Measurements from ENCODE around the gene SHC4.
A peak's percentile ranks its signal among the peaks of the same experiment; 100 is the strongest.
"Not testable (repeated sequence)": the region's sequence is repeated elsewhere in the genome, so short reads cannot be mapped to it uniquely, and the experiment has no call there.

Gene SHC4

DNA sequence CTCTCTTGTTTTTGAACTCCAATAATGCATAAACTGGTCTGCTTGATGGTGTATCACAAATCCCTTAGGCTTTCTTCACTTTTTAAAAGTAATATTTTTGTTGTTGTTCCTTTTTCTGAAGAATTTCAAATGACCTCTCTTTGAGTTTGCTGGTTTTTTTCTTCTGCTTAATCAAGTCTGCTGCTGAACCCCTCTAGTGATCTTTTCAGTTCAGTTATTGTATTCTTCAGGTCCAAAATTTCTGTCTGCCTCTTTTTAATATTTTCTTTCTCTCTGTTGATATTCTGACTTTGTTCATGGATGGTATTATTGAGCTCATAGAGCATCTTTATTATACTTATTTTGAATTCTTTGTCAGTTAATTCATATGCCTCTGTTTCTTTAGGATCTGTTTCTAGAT, 131.1 kb downstream of the SHC4 start:
- DNase-seq, result no peak

DNA sequence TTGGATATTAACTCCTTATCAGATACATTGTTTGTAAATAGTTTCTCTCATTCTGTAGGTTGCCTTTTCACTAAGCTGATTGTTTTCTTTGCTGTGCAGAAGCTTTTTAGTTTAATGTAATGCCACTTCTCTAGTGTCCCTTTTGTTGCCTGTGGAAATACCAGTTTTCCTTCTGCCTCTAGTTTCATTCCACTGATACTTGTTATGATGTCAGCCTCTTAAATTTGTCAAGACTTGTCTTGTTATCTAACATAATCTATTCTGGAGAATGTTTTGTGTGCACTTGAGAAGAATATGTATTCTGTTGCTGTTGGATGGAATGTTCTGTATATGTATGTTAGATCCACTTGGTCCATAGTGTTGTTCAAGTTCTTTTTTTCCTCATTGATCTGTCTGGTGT, 134.8 kb downstream of the SHC4 start:
- DNase-seq, result no peak

DNA sequence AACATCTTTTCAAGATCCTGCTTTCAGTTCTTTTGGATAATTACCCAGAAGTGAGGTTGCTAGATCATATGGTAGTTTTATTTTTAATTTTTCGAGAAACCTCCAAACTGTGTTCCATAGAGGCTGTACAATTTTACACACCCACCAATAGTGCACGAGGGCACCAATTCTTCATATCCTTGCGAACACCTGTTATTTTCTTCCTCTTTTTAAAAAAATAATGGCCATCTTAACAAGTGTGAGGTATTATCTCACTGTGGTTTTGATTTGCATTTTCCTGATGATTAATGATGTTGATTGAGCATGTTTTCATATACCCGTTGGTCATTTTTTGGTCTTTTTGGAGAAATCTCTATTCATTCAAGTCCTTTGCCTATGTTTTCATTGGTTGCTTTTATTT, 135.2 kb downstream of the SHC4 start:
- no peak for DNase-seq

DNA sequence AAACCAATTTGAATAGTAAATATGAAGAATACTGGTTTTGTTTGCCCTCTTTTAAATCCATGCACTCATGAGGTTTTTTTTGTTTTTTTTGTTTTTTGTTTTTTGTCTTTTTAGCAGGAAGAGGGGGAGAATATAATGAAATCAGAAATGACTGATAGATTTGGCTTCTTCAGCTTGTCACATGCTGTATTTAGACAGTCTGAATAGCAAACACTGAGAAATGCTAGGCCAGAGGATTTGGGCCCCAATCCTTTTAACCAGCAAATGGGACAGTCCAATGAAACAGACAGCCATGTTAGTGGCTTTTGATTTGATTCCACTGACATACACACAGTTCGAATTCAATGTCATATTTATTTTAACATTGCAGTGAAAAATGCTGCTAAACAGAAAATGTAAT, 138.6 kb downstream of the SHC4 start:
- DNase-seq, result no peak

DNA sequence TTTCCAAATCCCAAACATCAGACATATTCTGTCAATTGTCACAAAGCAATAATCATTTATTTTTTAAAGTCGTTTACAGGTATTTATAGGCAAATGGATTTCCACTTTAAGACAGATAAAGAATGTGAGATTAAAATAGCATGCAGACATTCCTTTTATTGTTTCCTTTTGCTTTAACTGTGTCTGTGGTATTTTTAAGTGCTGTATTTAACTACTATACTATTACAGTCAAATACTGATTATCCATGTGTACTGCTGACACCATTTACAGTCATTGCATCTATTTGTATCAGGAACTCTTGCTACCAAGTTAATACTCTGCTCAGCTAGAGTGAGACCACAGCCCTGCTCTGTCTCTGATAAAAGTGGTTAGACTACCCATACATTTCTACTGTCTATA, 140.0 kb downstream of the SHC4 start:
- no peak for DNase-seq

DNA sequence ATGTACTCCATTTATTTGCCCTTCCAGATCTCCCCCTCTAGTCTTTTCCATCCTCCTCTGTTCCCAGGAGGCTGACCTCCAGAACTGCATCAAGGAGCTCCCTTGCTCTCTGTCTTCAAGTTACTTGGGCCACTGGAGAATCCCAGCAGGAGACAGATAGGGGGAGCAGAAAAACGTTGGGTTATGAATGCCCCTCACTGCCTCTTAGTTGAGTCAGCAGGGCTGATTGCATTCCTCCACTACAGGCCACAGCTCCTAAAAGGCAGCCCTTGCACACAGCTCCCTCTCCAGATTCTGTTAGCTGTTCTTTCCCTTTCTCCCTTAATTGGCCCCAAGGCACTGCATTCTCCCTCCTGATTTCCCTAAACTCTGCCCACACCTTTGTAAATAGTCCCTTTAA, 140.5 kb downstream of the SHC4 start:
- DNase-seq, result no peak

DNA sequence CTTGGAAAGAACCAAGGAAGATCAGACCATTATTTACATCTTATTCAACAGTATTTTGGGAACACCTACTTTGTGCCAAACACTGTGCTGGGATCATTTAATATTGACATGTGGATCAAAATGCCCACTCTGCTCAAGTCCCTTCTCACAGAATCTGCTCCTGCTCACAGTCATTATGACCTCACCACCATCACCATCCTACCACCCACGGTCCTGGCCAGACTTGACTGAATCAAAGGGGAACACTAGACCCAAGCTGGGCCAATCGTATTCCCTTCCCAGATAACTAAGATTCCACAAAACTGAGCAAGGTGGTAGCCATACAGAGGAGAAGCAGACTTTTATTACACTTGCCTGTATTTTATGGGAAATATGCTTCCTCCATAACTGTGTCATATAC, 149.4 kb downstream of the SHC4 start:
- no peak for DNase-seq

DNA sequence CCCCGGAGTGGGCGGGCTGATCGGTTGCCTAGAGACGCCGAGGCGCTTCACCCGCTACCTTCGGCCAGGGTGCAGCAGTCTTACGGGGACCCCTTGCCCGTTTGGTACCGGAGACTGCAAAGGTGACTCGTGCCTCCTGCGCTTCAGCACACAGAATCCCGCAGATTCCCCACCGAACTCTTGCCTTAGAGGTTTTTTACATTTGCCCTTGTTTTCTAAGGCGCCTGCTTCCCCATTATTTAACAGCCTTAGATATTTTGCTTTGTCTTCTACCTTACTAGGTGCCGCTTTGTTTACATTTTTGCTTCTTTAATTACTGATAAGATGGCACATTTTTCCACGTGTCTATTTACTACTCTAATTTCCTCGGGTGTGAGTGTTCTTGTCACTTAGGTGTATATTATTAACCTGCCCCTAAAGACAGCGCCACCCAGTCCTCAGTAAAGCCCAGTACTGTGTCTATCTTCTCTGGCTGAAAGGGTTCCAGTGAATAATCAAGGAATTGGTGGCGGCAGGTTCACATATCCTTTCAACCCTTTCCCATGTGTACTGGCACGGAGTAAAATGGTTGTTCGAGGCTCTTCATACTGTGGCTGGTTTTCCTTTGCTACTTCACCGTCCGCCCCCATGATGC, 152.3 kb downstream of the SHC4 start:
- no peak for DNase-seq

DNA sequence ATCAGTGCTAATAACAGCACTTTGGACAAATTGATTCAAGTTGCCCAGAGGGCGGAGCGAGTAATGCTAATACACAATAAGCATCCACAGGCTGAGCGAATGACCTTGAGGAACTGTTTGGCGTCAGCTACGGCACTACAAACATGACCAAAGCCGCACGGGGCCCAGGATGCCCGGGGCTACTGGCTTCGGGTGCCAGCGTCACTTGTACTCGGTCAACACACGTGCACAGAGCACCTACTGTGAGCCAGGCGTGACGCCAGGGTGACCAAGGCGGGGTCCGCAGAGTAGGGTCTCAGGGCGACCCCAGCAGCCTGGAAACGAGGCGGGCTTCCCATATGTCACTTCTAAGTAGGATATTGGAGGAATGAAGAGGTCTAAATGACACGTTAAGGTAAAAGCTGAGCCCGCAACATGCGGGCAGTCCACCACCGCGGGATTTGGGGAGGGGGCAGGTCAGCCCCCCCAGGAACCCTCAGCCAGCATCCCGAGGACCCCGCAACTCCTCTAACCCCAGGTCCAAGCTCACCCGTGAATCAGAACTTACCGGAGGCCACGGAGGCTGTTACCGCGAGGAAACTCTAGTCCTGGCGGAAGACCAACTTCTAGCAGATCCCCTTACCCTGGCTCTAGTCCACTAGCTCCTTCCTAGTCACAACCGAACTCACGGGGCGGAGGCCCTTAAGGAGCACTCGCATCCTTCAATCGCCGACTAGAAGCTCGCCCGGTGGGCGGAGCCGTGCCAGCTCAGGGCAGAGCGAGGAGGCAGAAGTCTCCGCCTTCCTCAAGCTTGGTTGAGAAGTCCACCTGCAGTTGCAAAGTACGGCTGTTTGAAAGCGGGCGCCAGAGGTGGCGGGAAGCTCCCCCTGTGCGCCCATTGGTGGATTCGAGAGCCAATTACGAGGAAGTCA, 153.1 kb downstream of the SHC4 start, which contains the start of gene CEP152:
TSS of gene CEP152 (minus strand) at position 656 of the 911 bp plus-strand sequence. CDS start 5,420 bp downstream, outside the sequence.
- DNase-seq, result peak; percentile 99

DNA sequence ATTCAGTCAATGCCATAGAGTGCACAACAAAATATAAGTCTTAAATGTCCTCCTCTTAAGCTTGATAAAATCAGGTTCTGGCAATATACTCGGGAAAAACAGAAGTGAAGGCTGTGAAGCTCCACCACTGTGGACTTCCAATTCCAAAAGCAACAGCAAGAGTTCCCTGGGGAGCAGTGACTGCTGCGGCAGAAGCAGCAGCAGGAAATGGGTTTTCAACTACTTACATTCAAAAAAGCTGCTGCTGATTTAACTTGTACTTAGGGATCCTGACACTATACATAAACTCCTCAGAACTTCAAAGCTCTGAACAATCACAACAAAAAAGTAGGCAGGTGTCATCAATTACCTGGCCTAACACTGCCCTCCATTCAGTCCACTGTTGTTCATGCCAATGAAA, 157.6 kb downstream of the SHC4 start:
- DNase-seq, result no peak

DNA sequence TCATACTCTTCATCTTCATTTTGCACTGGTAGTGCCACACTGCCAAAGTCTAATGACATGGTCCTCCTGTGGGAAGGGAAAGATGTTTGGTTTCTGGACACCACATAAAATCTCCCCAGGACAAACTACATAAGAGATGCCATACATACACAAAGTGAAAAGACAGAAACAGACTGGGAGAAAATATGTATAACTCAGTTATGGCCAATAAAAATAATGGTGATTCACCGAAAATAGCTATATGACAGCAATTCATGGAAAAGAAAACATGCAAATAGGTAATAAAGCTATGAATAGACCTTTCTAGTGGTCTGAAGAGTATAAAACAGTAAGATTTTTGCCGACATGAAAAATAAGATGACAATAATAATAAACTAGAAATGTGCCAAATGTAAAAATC, 158.1 kb downstream of the SHC4 start:
- no peak for DNase-seq

DNA sequence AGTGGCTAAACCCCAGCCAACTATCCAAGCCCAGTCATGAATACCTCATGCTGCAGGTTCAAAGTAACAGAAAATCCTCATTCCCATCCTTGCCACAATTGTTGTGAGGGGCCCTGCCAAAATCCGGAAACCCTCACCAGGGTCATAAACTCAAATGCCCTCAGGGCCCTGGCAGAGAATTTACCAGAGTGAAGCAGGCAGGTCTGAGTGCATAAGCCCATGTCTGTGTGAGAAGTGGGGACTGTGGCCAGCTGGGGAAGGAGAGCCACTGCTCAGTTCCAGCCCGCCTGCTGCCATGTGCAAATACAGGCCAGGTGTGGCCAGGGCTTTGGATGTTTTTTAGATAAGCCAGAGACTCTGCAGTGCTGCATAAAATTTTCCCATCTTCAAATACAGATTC, 159.8 kb downstream of the SHC4 start:
- no peak for DNase-seq

DNA sequence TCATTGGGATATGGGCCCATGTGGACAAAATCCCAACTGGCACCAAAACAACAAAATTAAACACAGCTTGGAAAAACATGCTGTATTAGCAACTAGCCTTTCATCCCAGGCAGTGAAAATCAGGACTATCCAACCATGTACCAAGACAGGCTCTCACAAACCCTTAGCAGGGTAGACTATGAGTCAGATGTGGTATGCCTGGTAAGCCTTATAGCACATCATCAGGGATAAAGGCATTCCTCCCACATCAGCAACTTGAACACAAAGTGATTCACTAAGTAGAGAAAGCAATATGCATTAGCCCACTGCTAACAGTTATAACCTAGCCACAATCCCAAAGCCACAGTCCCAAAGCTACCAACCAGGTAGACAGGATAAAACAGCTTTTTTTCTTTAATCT, 160.9 kb downstream of the SHC4 start:
- DNase-seq, result no peak

DNA sequence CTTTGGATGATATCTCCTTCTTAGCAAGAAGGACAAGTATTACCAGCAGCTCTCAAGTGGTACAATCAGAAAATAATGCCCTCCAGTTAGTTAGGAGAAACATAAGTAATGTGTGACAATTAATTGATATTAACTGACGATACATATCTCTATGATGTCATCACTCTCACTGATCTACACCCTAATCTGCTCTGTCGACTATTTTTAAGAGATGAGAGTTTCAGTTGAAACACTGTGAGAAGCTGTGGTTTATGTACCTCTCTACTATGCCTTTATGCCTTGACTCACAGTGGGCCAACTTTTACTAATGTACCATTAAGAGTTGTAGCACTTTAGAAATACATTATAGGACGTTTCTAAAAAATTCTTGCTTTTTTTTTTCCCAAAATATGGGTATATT, 161.5 kb downstream of the SHC4 start:
- DNase-seq, result no peak

DNA sequence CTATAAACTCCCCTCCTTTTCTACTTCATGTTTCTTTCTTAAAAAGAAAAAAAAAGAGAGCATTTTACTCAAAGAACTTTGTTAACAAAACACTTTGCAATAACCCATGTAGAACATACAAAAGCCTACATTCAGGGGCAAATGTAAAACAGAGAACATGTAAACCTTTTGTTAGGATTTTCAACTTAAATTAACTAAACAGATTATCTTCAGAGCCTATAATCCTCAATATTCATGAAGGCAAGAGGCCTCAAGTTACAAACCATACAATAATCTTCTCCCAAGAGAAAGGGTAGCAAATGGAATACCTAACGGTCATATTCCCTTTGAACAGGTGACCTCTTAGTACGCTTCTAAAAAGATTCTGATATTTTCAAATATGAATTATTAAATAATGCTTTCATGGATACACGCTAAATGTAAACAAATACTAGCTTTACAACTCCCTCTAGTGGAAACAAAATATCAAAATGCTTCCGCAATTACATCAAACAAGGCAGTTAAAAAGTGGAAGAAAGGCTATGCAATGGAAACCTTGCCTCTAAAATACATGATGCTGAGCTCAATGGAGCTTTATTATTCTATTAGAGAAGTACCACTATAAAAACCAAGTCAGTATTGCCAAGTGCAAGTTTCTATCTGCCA, 162.8 kb downstream of the SHC4 start:
- DNase-seq, result no peak

DNA sequence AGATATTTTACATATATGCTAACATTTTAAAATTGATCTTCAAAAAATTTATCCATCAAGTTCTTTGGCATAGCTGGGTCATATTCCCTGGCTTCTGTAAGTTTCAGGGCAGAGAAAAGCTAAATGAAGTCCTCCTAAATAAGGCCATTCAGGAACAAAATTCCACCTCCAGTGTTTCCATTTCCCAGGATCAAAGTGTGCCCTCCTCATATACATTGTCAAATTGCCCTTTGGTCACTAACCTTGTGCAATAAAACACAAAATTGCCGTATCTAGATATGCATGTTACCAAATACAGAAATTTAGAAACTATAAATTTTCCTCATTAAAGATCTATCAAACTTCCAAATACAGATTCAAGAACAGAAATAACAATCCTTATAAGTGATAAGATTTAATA, 163.5 kb downstream of the SHC4 start:
- no peak for DNase-seq

DNA sequence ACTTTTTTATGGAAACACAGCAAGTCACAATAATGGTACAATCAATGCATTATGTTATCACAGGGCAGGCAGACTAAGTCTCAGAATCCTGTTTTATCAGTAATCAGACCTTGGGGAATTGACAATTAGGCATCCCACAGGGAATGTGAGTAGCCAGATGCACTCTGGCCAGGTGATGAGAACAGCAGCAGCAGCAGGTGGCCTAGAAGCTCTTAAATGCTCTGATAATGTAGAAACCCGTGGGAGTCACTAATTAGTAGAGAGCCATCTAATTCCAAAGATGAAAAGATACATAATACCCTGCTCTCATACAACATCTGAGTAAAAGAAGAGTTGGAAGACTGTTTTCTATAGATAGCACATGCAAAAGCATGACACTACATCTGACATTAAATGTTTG, 165.4 kb downstream of the SHC4 start:
- DNase-seq, result no peak

DNA sequence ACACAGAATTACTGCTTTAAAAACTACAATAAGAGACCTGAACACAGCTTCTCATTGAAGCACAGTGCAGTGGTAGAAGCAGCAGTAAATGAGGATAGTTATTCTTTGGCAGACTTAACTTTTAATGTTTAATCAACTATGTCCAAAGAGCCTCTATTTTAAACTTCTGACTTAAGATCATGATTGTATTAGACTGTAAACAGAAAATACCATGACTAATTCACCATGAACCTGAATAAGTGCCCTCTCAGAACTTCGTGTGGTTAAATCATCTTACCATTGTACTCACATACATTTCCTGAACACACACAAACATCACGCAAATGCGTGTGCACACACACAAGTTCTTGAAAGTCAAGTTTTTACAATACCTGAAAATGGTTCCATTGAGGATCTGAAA, 166.8 kb downstream of the SHC4 start:
- no peak for DNase-seq

DNA sequence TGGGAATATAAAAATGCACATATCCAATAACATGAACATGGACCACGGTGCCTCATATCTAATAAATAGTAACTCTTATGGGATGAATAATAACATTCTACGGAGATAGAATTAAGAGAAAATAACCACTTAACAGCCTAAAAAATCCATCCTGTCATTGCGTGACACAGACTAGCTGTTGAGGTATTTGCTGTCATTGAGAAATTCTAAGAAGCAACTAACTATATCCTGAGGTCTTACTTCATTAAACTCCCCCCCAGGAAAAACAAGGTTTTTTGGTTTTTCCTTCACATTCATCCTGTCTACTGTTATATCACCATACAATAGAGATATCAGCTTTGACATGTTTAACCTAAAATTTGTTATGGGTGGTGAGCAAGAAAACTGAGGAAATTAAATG, 167.2 kb downstream of the SHC4 start:
- no peak for DNase-seq

DNA sequence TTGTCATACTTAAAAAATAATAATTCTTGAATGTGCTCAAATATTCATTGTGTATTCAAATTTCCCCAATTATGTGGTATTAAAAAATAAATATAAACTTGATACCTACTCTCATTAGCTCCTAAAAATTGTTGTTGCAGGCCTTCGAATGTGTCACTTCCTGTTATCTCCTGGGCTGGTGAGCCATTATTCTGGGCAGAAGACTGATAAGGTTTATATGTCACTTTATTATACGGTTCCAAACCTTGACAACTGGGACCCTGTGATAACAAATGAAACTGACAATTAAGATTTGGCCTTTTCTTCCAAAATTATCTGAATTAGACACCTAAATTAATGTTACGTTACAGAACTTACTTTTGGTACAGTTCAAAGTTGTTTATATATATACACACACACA, 167.8 kb downstream of the SHC4 start:
- DNase-seq, result no peak

DNA sequence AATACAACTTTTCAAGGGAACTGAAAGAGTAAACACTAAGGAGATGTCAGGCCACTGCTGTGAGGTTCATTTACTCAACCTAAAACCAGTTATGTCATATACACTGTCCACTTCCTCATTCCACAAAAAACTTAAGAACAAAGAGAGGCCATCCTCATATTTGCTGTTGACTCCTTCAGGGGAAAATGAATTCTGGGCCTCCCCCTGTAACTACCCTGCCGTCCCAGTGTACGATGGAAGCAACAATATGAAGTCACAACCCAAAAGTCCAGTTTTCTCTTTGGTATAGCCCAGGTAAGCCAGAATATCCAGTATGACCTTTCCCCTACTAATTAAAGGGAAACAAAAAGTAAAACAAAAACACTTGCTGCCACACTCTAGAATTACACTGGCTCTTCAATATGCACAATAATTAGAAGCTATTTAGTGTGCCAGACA, 169.0 kb downstream of the SHC4 start:
- no peak for DNase-seq

DNA sequence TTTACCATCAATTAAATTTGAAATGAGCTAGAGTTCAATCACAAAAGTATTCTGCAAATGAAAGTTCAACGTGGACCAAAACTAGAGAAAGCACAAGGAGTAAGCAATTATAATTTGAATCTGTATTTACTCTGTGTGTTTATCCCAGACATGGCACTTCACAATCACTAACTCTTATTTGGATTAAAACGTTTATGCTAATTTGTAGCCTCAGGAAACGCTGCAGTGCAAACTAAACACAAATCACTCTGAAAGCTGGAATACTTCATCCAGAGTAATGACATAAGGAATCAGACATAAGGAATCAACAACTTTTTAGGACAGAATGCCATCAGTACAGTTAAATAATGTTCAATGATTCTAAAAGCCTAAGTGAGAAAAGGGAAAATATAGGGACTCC, 171.3 kb downstream of the SHC4 start:
- DNase-seq, result no peak

DNA sequence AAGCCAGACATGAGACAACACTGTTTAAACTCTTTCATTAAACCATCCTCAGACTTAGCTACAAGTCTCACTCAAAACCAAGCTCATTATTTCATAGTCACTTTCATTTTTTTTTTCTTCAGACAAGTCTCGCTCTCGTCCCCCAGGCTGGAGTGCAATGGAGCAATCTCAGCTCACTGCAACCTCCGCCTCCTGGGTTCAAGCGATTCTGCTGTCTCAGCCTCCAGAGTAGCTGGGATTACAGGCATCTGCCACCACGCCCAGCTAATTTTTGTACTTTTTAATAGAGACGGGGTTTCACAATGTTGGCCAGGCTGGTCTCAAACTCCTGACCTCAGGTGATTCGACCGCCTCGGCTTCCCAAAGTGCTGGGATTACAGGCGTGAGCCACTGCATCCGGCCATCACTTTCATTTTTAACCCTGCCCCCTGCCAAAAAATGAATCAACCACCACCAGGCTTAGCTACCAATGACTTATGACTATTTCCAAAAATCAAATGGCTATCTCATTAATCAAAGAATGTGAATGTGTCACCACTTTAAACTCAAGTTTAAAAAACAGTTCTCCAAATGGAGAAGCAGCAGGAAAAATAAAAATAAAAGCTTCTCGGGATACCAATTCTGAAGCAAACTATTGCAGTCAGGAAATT, 173.1 kb downstream of the SHC4 start:
- DNase-seq, result not testable (repeated sequence)
